HS-27A (cell line): ENCODE results near the gene NUP50.

Experiments
- DNase-seq: peaks from one replicate; pipeline ENCODE4 v3.0.0-alpha.2; 2012; ENCODE audit warnings: low read depth, missing footprints

Gene NUP50

GRCh38 chr22:45210577-45210976 is 46.9 kb downstream of the NUP50 start:
- DNase-seq = no peak

GRCh38 chr22:45210991-45211390 is 47.3 kb downstream of the NUP50 start:
- DNase-seq = no peak

GRCh38 chr22:45211435-45211834 is 47.7 kb downstream of the NUP50 start:
- DNase-seq = no peak

- DNase-seq = no peak
These were observed 48.1 kb downstream of the NUP50 start for GRCh38 chr22:45211848-45212247.

- DNase-seq = peak; percentile 66
These were observed 48.6 kb downstream of the NUP50 start for GRCh38 chr22:45212306-45212709.

- DNase-seq = no peak
These were observed 49.4 kb downstream of the NUP50 start for GRCh38 chr22:45212992-45213751.

GRCh38 chr22:45216133-45217003 is 52.6 kb downstream of the NUP50 start:
- DNase-seq = no peak

- DNase-seq = no peak
These were observed 53.6 kb downstream of the NUP50 start for GRCh38 chr22:45217345-45217744.

- DNase-seq = no peak
These were observed 54.1 kb downstream of the NUP50 start for GRCh38 chr22:45217806-45218205.

GRCh38 chr22:45218976-45219375 is 55.3 kb downstream of the NUP50 start:
- DNase-seq = no peak

- no peak for DNase-seq
These were observed 57.5 kb downstream of the NUP50 start for GRCh38 chr22:45221201-45221600.

GRCh38 chr22:45223304-45224117 is 59.8 kb downstream of the NUP50 start:
- no peak for DNase-seq

GRCh38 chr22:45224331-45224730 is 60.6 kb downstream of the NUP50 start:
- DNase-seq = no peak

- no peak for DNase-seq
These were observed 61.4 kb downstream of the NUP50 start for GRCh38 chr22:45224988-45225731.

- no peak for DNase-seq
These were observed 62.2 kb downstream of the NUP50 start for GRCh38 chr22:45225732-45226502.

GRCh38 chr22:45226503-45227186 is 62.9 kb downstream of the NUP50 start:
- DNase-seq = no peak

GRCh38 chr22:45227645-45228400 is 64.1 kb downstream of the NUP50 start:
- no peak for DNase-seq

GRCh38 chr22:45228401-45228754 is 64.7 kb downstream of the NUP50 start:
- DNase-seq = no peak

- no peak for DNase-seq
These were observed 65.5 kb downstream of the NUP50 start for GRCh38 chr22:45229181-45229580.
